GM23248 (cell line): ENCODE data around the gene PRH2. TPM values are rescaled to one million over a fixed set of nuclear protein-coding genes. Genes with fewer than 3 reads are reported as not detected.
A peak's percentile ranks its signal among the peaks of the same experiment; 100 is the strongest.

ENCODE experiments used
- DNase-seq: peaks from one replicate; pipeline ENCODE4 v3.0.0-alpha.2; 2015
- H2AFZ ChIP-seq: fragments of 200-600 bp; sonication (generic); 2 replicates; pipeline ENCODE4 v1.6.1; 2016; ENCODE audit warnings: antibody characterized with exemption
- H3F3A ChIP-seq: fragments of 200-600 bp; sonication (generic); 2 replicates; pipeline ENCODE4 v1.6.1; 2016; ENCODE audit warnings: mild to moderate bottlenecking, antibody characterized with exemption, mixed run types; ENCODE audit not compliant: insufficient read depth
- H3K27ac ChIP-seq: fragments of 200-600 bp; sonication (generic); 2 replicates; pipeline ENCODE4 v1.5.1; 2016; ENCODE audit warnings: mild to moderate bottlenecking
- H3K27me3 ChIP-seq: fragments of 200-600 bp; sonication (generic); replicated peaks from 2 replicates; pipeline ENCODE4 v1.6.1; 2016; ENCODE audit warnings: mild to moderate bottlenecking; ENCODE audit not compliant: insufficient read depth
- H3K36me3 ChIP-seq: fragments of 200-600 bp; sonication (generic); 2 replicates; pipeline ENCODE4 v1.6.1; 2016; ENCODE audit warnings: low read depth, mild to moderate bottlenecking
- H3K4me1 ChIP-seq: fragments of 200-600 bp; sonication (generic); 2 replicates; pipeline ENCODE4 v1.6.1; 2016; ENCODE audit warnings: mild to moderate bottlenecking; ENCODE audit not compliant: insufficient read depth
- H3K4me2 ChIP-seq: fragments of 200-600 bp; sonication (generic); one replicate; pipeline ENCODE4 v1.6.1; 2016; ENCODE audit warnings: mild to moderate bottlenecking; ENCODE audit not compliant: unreplicated experiment
- H3K4me3 ChIP-seq: fragments of 200-600 bp; sonication (generic); 2 replicates; pipeline ENCODE4 v1.5.1; 2016; ENCODE audit warnings: mild to moderate bottlenecking
- H3K79me2 ChIP-seq: fragments of 200-600 bp; sonication (generic); 2 replicates; pipeline ENCODE4 v1.6.1; 2016; ENCODE audit warnings: mild to moderate bottlenecking; ENCODE audit not compliant: insufficient read depth
- H3K9ac ChIP-seq: fragments of 200-600 bp; sonication (generic); 2 replicates; pipeline ENCODE4 v1.6.1; 2016; ENCODE audit warnings: mild to moderate bottlenecking
- H3K9me2 ChIP-seq: fragments of 200-600 bp; sonication (generic); 2 replicates; pipeline ENCODE4 v1.6.1; 2016; ENCODE audit warnings: mixed run types, mild to moderate bottlenecking, moderate library complexity; ENCODE audit not compliant: insufficient read depth
- H3K9me3 ChIP-seq: fragments of 200-600 bp; sonication (generic); one replicate; pipeline ENCODE4 v1.6.1; 2017; ENCODE audit warnings: low read depth
- H4K20me1 ChIP-seq: fragments of 200-600 bp; sonication (generic); 2 replicates; pipeline ENCODE4 v1.6.0; 2016; ENCODE audit not compliant: insufficient read depth
- EZH2 ChIP-seq: fragments of 200-600 bp; sonication (generic); IDR thresholded peaks from 2 replicates; pipeline ENCODE4 v1.6.1; 2018; ENCODE audit warnings: antibody characterized with exemption, mild to moderate bottlenecking; ENCODE audit not compliant: insufficient read depth, poor library complexity, severe bottlenecking
- EZH2phosphoT487 ChIP-seq: fragments of 200-600 bp; sonication (generic); IDR thresholded peaks from 2 replicates; pipeline ENCODE4 v1.6.1; 2018; ENCODE audit warnings: antibody characterized with exemption, moderate library complexity, mild to moderate bottlenecking, low read depth; ENCODE audit not compliant: insufficient read depth
- WGBS, 2 experiments: methylation state at CpG; one replicate each; pipeline ENCODE4 v1.1.6; 2015 to 2017; ENCODE audit warnings: low lambda C conversion rate in 2 of 2, low coverage in 1 of 2; ENCODE audit errors: missing lambda C conversion rate in 2 of 2; 5-methylcytosine and 5-hydroxymethylcytosine counted together
- in situ Hi-C: fragments of 300-500 bp; cut with MboI; formaldehyde crosslinking; loops from 2 replicates; pipeline ENCODE4 v1.15.0; 2020
- polyA plus RNA-seq: library from polyadenylated mRNA; unstranded; fragments of >200 nt; fragmentation: Nextera tagmentation; extraction: Ambion mirVana; gene quantifications from 2 replicates; pipeline ENCODE4 v1.2.1, GENCODE V29; 2016
- total RNA-seq: library from RNA; depleted of rRNA; stranded (reverse); fragments of >200 nt; shearing (Covaris generic); gene quantifications from 2 replicates; pipeline ENCODE4 v1.2.3, GENCODE V29; 2014; rRNA removed

The PRH2 gene
- total and polyA plus RNA-seq, 2 experiments from 2014 or later, result 0.53 TPM; not detected in 1

GRCh38 chr12:10968765-10969456 lies 39.9 kb downstream of the PRH2 start:
- Histone ChIP-seq H3K4me1 (peaks cover 20% of the 10 kb centered on the region), H3K27ac (no peak overlapping the region), H3K4me3 (no peak overlapping the region), H3K9me3 (no peaks in the 10 kb centered on the region), H3K27me3 (no peaks in the 10 kb centered on the region), H3K4me2 (peak overlapping the region; percentile 4), H3K9me2 (no peaks in the 10 kb centered on the region), H3K9ac (no peak overlapping the region), H3F3A (0 out of 2 replicates have a peak, but pooled peaks cover 10% of the 10 kb centered on the region), H4K20me1 (no peaks in the 10 kb centered on the region), H3K79me2 (no peaks in the 10 kb centered on the region), H3K36me3 (0 out of 2 replicates have a peak, but pooled peaks cover 3% of the 10 kb centered on the region), H2AFZ (no peak overlapping the region)
- DNase-seq, result peak; percentile 60
- WGBS, 2 experiments, result 71% methylated on average over 15 of the region's 15 CpGs
- in situ Hi-C loops, result no loop called here
- TF ChIP-seq EZH2 (no peak), EZH2phosphoT487 (no peak)

DNA sequence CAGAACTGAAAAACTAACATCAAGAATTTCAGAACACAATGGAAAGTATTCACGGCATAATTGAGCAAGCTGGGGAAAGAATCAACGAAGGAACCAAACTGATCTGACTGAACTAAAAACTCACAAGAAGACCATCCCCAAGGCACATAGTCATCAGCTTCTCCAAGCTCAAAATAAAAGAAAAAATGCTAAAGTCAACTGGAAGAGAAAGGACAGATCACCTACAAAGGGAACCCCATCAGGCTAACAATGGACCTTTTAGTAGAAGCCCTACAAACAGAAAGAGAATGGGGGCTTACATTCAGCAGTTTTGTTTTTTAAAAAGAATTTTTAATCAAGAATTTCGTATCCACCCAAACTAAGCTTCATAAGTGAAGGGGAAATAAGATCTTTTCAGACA lies 45.9 kb downstream of the PRH2 start:
- no peaks in the 10 kb centered on the region for H3K4me1 ChIP-seq
- no peak for DNase-seq
- no peaks in the 10 kb centered on the region for H3K9me2 ChIP-seq
- H3K4me2 ChIP-seq, result no peak overlapping the region
- H3K9ac ChIP-seq, result no peak overlapping the region
- H3K79me2 ChIP-seq, result 0 out of 2 replicates have a peak, but pooled peaks cover 9% of the 10 kb centered on the region
- H3K27ac ChIP-seq, result no peak overlapping the region
- H3K9me3 ChIP-seq, result no peaks in the 10 kb centered on the region
- H2AFZ ChIP-seq, result no peak overlapping the region
- no peak overlapping the region for H3K4me3 ChIP-seq
- WGBS, 2 experiments, result 89 to 95% methylated on average over 3 of the region's 3 CpGs
- H3F3A ChIP-seq, result no peaks in the 10 kb centered on the region
- in situ Hi-C loops, result no loop called here
- no peaks in the 10 kb centered on the region for H4K20me1 ChIP-seq
- H3K36me3 ChIP-seq, result 0 out of 2 replicates have a peak, but pooled peaks cover 3% of the 10 kb centered on the region
- TF ChIP-seq EZH2phosphoT487 (no peak), EZH2 (no peak)
- H3K27me3 ChIP-seq, result no peaks in the 10 kb centered on the region

DNA sequence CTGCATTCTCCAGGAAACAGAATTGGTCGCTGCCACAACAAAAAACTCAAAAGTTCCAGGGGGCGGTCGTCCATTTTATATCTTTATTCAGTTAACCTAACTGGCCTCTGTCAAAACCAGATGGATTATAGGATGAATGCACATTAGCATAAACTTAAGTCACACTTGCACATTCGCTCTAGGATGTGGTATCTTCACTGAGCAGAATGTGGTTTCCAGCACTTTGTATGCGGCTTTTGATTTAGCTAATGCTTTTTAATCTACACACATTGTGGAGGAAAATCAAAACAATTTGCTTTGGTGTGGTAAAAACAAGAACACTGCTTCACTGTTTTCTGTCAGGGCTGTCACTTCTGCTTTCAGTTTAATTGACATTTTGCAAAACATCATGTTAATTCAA lies 53.2 kb downstream of the PRH2 start:
- Histone ChIP-seq H3K9me2 (no peaks in the 10 kb centered on the region), H3K79me2 (0 out of 2 replicates have a peak, but pooled peaks cover 6% of the 10 kb centered on the region), H4K20me1 (no peaks in the 10 kb centered on the region), H3F3A (no peaks in the 10 kb centered on the region), H3K36me3 (no peaks in the 10 kb centered on the region), H3K4me3 (no peak overlapping the region), H3K27ac (no peak overlapping the region), H3K4me1 (no peaks in the 10 kb centered on the region), H3K9me3 (no peaks in the 10 kb centered on the region), H3K9ac (no peak overlapping the region), H3K4me2 (no peak overlapping the region), H3K27me3 (no peaks in the 10 kb centered on the region), H2AFZ (no peak overlapping the region)
- no peak for DNase-seq
- in situ Hi-C loops, result no loop called here
- 60 to 67% methylated on average over 5 of the region's 5 CpGs for WGBS, 2 experiments
- TF ChIP-seq EZH2 (no peak), EZH2phosphoT487 (no peak)

Other genes starting within 250 kb of the PRH2 start
- 75.6 and 108 TPM in 2 replicates for gene YBX3, start 205.9 kb upstream of the PRH2 start, total RNA-seq
- 215 and 216 TPM in 2 replicates for gene YBX3, start 205.9 kb upstream of the PRH2 start, polyA plus RNA-seq
- not detected in 2 replicates for gene TAS2R7, start 126.6 kb upstream of the PRH2 start, total RNA-seq
- not detected in 2 replicates for gene TAS2R7, start 126.6 kb upstream of the PRH2 start, polyA plus RNA-seq
- gene TAS2R8, start 122.0 kb upstream of the PRH2 start, total RNA-seq, result not detected in 2 replicates
- not detected in 2 replicates for gene TAS2R8, start 122.0 kb upstream of the PRH2 start, polyA plus RNA-seq
- not detected in 2 replicates for gene TAS2R9, start 119.1 kb upstream of the PRH2 start, total RNA-seq
- not detected in 2 replicates for gene TAS2R9, start 119.1 kb upstream of the PRH2 start, polyA plus RNA-seq
- not detected in 2 replicates for gene TAS2R10, start 102.9 kb upstream of the PRH2 start, total RNA-seq
- not detected in 2 replicates for gene TAS2R10, start 102.9 kb upstream of the PRH2 start, polyA plus RNA-seq
- 1.1 TPM in 1 of 2 replicates, not detected in the other for gene PRR4, start 79.8 kb upstream of the PRH2 start, total RNA-seq
- gene PRR4, start 79.8 kb upstream of the PRH2 start, polyA plus RNA-seq, result 1.8 and 3.9 TPM in 2 replicates
- 4.8 and 7.3 TPM in 2 replicates for gene PRH1, start 45.0 kb upstream of the PRH2 start, total RNA-seq
- gene PRH1, start 45.0 kb upstream of the PRH2 start, polyA plus RNA-seq, result 8.4 and 10.7 TPM in 2 replicates
- gene TAS2R13, start 19.7 kb upstream of the PRH2 start, total RNA-seq, result 0.13 and 0.32 TPM in 2 replicates
- gene TAS2R13, start 19.7 kb upstream of the PRH2 start, polyA plus RNA-seq, result not detected in 2 replicates
- gene TAS2R14, start 10.0 kb downstream of the PRH2 start, total RNA-seq, result 0.76 and 1.2 TPM in 2 replicates
- gene TAS2R14, start 10.0 kb downstream of the PRH2 start, polyA plus RNA-seq, result 3.0 and 3.4 TPM in 2 replicates
- gene TAS2R50, start 57.7 kb downstream of the PRH2 start, total RNA-seq, result 0.32 TPM in 1 of 2 replicates, not detected in the other
- not detected in 2 replicates for gene TAS2R50, start 57.7 kb downstream of the PRH2 start, polyA plus RNA-seq
- gene TAS2R20, start 69.1 kb downstream of the PRH2 start, total RNA-seq, result 1.8 and 2.5 TPM in 2 replicates
- gene TAS2R20, start 69.1 kb downstream of the PRH2 start, polyA plus RNA-seq, result not detected in 2 replicates
- 2.6 and 3.7 TPM in 2 replicates for gene TAS2R19, start 93.4 kb downstream of the PRH2 start, total RNA-seq
- gene TAS2R19, start 93.4 kb downstream of the PRH2 start, polyA plus RNA-seq, result not detected in 2 replicates
- gene TAS2R31, start 102.2 kb downstream of the PRH2 start, total RNA-seq, result 0.97 and 1.4 TPM in 2 replicates
- gene TAS2R31, start 102.2 kb downstream of the PRH2 start, polyA plus RNA-seq, result 0.24 TPM in 1 of 2 replicates, not detected in the other
- not detected in 2 replicates for gene TAS2R46, start 133.1 kb downstream of the PRH2 start, total RNA-seq
- gene TAS2R46, start 133.1 kb downstream of the PRH2 start, polyA plus RNA-seq, result not detected in 2 replicates
- 0.63 TPM in 1 of 2 replicates, not detected in the other for gene TAS2R43, start 163.1 kb downstream of the PRH2 start, total RNA-seq
- gene TAS2R43, start 163.1 kb downstream of the PRH2 start, polyA plus RNA-seq, result not detected in 2 replicates
- 0.13 and 0.32 TPM in 2 replicates for gene TAS2R30, start 205.4 kb downstream of the PRH2 start, total RNA-seq
- not detected in 2 replicates for gene TAS2R30, start 205.4 kb downstream of the PRH2 start, polyA plus RNA-seq
- gene SMIM10L1, start 242.0 kb downstream of the PRH2 start, total RNA-seq, result 6.2 and 10.2 TPM in 2 replicates
- gene SMIM10L1, start 242.0 kb downstream of the PRH2 start, polyA plus RNA-seq, result 15.8 and 16.6 TPM in 2 replicates